Small intestine (tissue), 7 donors: Measurements from ENCODE around the gene MAP2. TPM values are rescaled to one million over a fixed set of nuclear protein-coding genes. Genes with fewer than 3 reads are reported as not detected.

Experiments
- DNase-seq, 2 donors: peaks; one replicate each; pipeline versions ENCODE4 v3.0.0 to v3.0.0-alpha.2; 2013
- FAIRE-seq: peaks from 2 replicates; lab custom pipeline; 2012; peaks lifted over from hg19 to GRCh38; lab: Jason Lieb, UNC
- H3K27ac ChIP-seq, 3 donors: one replicate each; pipeline ENCODE4 v1.5.1; 2013; ENCODE audit warnings: low read length in 2 of 3, mild to moderate bottlenecking in 2 of 3, control low read depth in 1 of 3, inconsistent platforms in 1 of 3, low read depth in 1 of 3, moderate library complexity in 1 of 3
- H3K27me3 ChIP-seq, 3 donors: one replicate each; pipeline ENCODE4 v1.6.1; 2013; ENCODE audit warnings: low read length in 3 of 3, inconsistent platforms in 1 of 3; ENCODE audit not compliant: control insufficient read depth in 3 of 3, insufficient read depth in 3 of 3
- H3K36me3 ChIP-seq, 3 donors: one replicate each; pipeline ENCODE4 v1.6.1; 2013; ENCODE audit warnings: low read length in 3 of 3, inconsistent platforms in 1 of 3, low read depth in 1 of 3, mild to moderate bottlenecking in 1 of 3, moderate library complexity in 1 of 3; ENCODE audit not compliant: control insufficient read depth in 3 of 3, insufficient read depth in 2 of 3
- H3K4me1 ChIP-seq, 3 donors: one replicate each; pipeline ENCODE4 v1.6.1; 2013; ENCODE audit warnings: low read length in 2 of 3, inconsistent platforms in 1 of 3, low read depth in 1 of 3, mild to moderate bottlenecking in 1 of 3, moderate library complexity in 1 of 3; ENCODE audit not compliant: control insufficient read depth in 3 of 3, insufficient read depth in 2 of 3
- H3K4me3 ChIP-seq, 3 donors: one replicate each; pipeline ENCODE4 v1.5.1; 2013; ENCODE audit warnings: low read length in 3 of 3, control low read depth in 1 of 3, inconsistent platforms in 1 of 3, low read depth in 1 of 3, mild to moderate bottlenecking in 1 of 3, moderate library complexity in 1 of 3
- H3K9me3 ChIP-seq, 2 donors: one replicate each; pipeline ENCODE4 v1.6.1; 2013; ENCODE audit warnings: low read depth in 1 of 2, low read length in 1 of 2; ENCODE audit not compliant: control insufficient read depth in 2 of 2, insufficient read depth in 1 of 2
- WGBS, 3 donors: extraction: QIAGEN DNeasy Blood & Tissue Kit; methylation state at CpG; one replicate each; pipeline ENCODE4 v1.1.7; 2013; 5-methylcytosine and 5-hydroxymethylcytosine counted together
- polyA plus RNA-seq, 4 donors: library from polyadenylated mRNA; stranded (reverse) in 3 of 4; unstranded in 1 of 4; fragments of 200-250 nt in 3 of 4; fragments of 120-200 nt in 1 of 4; gene quantifications; one replicate each; pipeline versions ENCODE4 v1.2.1 to v1.2.3, GENCODE V29; 2013
- donor health status: healthy with polysubstance abuse.
- donor health status: control.
- donor health status: control.
- donor health status: Bipolar disorder and iron deficiency.
- donor health status: healthy.

MAP2 gene
- polyA plus RNA-seq, 4 donors: 0.22 to 3.2 (median 1.6) TPM

DNA sequence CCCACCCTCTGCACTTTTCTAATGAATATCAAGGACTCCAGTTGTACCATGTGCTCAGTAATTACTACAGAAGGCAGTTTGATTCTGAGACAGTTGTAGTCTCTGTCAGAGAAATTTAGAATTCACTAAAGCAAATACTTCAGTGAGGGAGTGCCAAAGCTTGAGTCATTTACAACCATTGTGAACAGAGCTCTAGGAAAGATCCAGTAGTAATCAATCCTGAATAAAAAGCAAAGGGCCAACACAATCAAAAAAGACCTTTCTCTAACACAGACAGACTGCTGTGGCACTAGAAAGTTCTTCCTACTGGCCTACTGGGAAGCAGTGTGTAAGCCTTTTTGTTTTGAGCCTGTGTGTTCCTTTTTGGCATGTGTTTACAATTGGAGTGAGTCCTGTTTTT is 212.2 kb downstream of the MAP2 start:
- no peak overlapping the region for H3K4me3 ChIP-seq
- H3K27me3 ChIP-seq: no peaks in the 10 kb centered on the region
- H3K36me3 ChIP-seq: no peaks in the 10 kb centered on the region
- no peaks in the 10 kb centered on the region for H3K9me3 ChIP-seq
- DNase-seq (no peak), FAIRE-seq (no peak)
- no peaks in the 10 kb centered on the region for H3K4me1 ChIP-seq
- no peak overlapping the region for H3K27ac ChIP-seq

DNA sequence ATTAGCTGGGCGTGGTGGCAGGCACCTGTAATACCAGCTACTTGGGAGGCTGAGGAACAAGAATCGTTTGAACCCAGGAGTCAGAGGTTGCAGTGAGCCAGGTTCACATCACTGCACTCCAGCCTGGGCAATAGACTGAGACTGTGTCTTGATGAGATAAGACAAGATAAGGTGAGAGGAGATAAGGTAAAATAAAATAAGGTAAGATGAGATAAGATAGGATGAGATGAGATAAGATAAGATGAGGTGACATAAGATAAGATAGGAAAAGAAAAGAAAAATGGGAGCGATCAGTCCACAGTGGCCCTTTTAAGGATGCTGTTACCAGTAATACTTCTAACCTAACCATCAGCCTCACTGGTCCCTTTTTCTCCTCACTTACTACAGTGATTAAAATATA is 213.4 kb downstream of the MAP2 start:
- H3K4me1 ChIP-seq: no peaks in the 10 kb centered on the region
- DNase-seq: no peak
- no peak overlapping the region for H3K4me3 ChIP-seq
- FAIRE-seq: no peak
- no peaks in the 10 kb centered on the region for H3K9me3 ChIP-seq
- H3K27ac ChIP-seq: no peak overlapping the region
- WGBS, 3 donors: 47 to 78% (median 52%) methylated on average over 3 of the region's 3 CpGs
- no peaks in the 10 kb centered on the region for H3K27me3 ChIP-seq
- H3K36me3 ChIP-seq: no peaks in the 10 kb centered on the region

DNA sequence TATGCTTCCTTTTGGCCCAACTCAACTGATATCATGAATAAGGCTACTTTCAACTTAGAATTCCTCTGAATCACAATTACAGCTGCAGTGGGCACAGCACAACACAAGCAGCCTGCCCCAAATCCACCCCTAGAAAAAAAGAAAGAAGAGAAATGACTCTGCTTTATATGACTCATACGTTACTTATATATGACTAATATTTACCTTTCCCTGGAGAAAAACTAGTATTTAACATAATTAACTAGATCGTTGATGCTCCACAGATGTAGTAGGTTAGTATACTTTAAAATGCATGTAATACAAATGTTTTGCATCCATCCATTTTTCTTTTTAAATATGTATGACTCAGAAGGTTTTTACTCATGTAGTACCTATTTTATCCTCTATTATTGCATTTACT is 214.5 kb downstream of the MAP2 start:
- no peak for DNase-seq
- H3K27me3 ChIP-seq: no peaks in the 10 kb centered on the region
- H3K4me3 ChIP-seq: no peak overlapping the region
- no peaks in the 10 kb centered on the region for H3K9me3 ChIP-seq
- no peak overlapping the region for H3K27ac ChIP-seq
- no peaks in the 10 kb centered on the region for H3K4me1 ChIP-seq
- FAIRE-seq: no peak
- WGBS, 3 donors: 50 to 62% (median 60%) methylated on average over 2 of the region's 2 CpGs
- H3K36me3 ChIP-seq: no peaks in the 10 kb centered on the region

DNA sequence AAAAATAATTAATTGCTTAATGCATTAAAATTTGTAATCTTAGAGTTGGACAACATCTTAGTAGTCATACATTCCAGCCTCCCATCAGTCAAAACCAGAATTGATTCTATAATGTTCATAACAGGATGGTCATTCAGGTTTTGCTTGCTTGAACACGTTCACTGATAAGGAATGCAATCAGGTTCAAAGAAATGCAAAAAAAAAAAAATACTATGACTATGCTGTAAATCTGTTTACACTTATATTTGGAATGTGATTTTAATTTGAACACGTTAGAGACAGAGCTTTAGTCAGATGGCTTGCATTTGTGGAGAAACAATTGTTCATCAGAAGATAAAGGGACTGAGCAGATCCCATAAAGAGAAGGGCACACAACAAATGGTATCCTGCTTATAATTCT is 216.5 kb downstream of the MAP2 start:
- H3K27me3 ChIP-seq: no peaks in the 10 kb centered on the region
- no peak overlapping the region for H3K4me3 ChIP-seq
- no peak for FAIRE-seq
- H3K27ac ChIP-seq: no peak overlapping the region
- H3K36me3 ChIP-seq: no peaks in the 10 kb centered on the region
- DNase-seq: no peak
- no peaks in the 10 kb centered on the region for H3K9me3 ChIP-seq
- 22 to 52% (median 24%) methylated on average over 2 of the region's 2 CpGs for WGBS, 3 donors
- H3K4me1 ChIP-seq: no peaks in the 10 kb centered on the region

DNA sequence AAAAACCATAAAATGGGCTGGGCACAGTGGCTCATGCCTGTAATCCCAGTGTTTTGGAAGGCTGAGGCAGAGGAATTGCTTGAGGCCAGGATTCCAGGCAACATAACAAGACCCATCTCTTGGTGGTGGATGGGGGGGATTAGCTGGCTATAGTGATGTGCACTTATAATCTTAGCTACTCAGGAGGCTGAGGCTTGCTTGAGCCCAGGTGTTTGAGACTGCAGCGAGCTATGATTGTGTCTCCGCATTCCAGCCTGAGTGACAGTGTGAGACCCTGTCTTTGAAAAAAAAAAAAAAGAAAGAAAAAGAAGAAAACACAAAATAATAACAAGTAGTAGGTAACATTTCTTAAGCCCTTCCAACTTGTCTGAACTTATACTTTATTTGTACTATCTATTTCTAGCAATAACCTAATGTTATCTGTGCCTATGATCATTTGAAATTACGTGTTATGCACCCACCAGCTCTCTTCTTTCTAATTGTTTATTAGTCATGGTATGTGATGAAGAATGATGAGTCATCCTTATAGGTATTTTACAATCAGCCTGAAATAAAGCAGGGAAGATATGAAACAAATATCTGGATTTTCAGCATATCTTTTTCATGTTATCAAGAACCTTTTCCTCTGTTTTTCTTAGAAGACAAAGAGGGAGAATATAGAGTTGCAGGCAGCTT is 218.4 kb downstream of the MAP2 start:
- WGBS, 3 donors: 59 to 77% (median 67%) methylated on average over 3 of the region's 3 CpGs
- Histone ChIP-seq H3K4me3 (no peak overlapping the region), H3K36me3 (no peaks in the 10 kb centered on the region), H3K9me3 (no peaks in the 10 kb centered on the region), H3K4me1 (no peaks in the 10 kb centered on the region), H3K27me3 (no peaks in the 10 kb centered on the region), H3K27ac (no peak overlapping the region)
- DNase-seq: no peak
- FAIRE-seq: no peak

DNA sequence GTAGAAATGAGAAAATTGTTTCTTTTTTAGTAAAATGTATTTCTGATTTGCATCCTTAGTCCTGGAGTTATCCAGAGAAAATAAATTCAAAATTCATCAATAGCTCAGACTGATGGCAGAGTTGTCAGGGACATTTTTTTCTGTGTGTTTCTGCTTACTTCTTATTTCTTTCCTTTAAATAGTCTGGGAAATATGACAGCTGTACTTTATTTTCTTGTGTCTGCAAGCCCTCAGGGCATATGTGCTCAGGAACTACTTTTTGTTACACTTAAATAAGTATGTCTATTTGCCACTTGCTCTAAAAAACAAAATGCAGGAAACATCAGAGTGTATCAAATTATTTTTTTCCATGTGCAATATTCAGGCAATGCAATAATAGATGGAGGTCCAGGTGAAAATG is 221.0 kb downstream of the MAP2 start:
- Histone ChIP-seq H3K4me3 (no peak overlapping the region), H3K27ac (no peak overlapping the region), H3K27me3 (no peaks in the 10 kb centered on the region), H3K9me3 (no peaks in the 10 kb centered on the region), H3K36me3 (no peaks in the 10 kb centered on the region), H3K4me1 (no peaks in the 10 kb centered on the region)
- no peak for FAIRE-seq
- no peak for DNase-seq

DNA sequence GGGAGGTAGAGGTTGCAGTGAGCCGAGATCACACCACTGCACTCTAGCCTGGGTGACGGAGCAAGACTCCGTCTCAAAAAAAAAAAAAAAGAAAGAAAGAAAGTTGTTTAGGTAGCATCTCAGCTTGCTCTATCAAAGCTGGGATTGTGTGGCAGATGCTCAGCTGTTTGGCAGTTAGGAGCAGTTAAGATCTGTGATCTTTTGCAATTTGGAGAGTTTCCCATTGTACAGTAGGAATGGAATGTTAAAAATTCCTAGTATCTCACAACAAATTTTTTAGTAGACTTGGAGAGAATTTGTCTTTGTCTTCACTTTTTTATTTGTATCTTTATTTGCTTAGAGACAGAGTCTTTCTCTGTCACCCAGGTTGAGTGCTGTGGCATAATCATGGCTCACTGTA is 224.9 kb downstream of the MAP2 start:
- FAIRE-seq: no peak
- 71 to 93% (median 83%) methylated on average over 3 of the region's 3 CpGs for WGBS, 3 donors

DNA sequence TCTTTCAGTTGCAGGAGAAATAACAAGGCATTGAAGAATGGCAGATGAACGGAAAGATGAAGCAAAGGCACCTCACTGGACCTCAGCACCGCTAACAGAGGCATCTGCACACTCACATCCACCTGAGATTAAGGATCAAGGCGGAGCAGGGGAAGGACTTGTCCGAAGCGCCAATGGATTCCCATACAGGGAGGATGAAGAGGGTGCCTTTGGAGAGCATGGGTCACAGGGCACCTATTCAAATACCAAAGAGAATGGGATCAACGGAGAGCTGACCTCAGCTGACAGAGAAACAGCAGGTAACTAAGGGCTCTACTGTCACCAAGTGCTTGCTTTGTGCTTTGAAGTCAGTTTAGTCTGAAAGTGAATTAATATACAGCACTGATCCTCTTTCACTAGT is 229.3 kb downstream of the MAP2 start:
- Histone ChIP-seq H3K9me3 (no peaks in the 10 kb centered on the region), H3K27ac (no peak overlapping the region), H3K36me3 (no peaks in the 10 kb centered on the region), H3K27me3 (no peaks in the 10 kb centered on the region), H3K4me1 (no peaks in the 10 kb centered on the region), H3K4me3 (no peak overlapping the region)
- 66 to 78% (median 78%) methylated on average over 6 of the region's 6 CpGs for WGBS, 3 donors
- DNase-seq (no peak), FAIRE-seq (no peak)

More for the DNA sequence above, 224.9 kb downstream of the MAP2 start:
- Histone ChIP-seq H3K27me3 (no peaks in the 10 kb centered on the region), H3K36me3 (no peaks in the 10 kb centered on the region), H3K27ac (no peak overlapping the region), H3K9me3 (no peaks in the 10 kb centered on the region), H3K4me1 (no peaks in the 10 kb centered on the region), H3K4me3 (no peak overlapping the region)
- DNase-seq: no peak

DNA sequence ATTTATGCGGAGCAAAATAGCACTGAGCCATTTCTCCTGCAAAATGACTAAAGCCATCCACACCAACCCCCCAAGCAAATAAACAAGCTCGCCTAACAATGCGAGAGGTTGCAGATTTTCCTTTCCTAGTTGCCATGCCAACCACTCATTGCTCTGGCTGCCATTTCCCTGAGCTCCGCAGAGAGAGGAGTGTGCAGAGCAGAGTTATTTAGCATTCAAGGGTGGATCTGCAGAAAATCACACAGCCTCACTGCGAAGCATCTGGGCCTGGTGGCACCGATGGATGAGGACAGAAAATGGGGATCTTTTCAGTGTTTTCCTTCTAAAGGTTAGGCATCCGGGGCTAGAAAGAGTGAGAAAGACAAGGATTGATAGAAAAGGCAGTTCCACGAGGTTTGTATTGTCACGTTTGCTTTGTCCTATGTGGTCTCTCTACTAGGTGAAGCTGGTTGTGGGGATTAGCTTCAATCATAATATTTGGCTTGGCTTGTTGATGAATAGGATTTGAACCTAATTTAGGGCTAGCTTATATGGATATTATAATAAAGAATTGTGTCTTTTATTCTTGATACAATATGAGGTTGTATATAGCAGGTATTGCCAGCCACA is 237.5 kb downstream of the MAP2 start:
- Histone ChIP-seq H3K4me3 (no peak overlapping the region), H3K27me3 (no peaks in the 10 kb centered on the region), H3K9me3 (no peaks in the 10 kb centered on the region), H3K27ac (no peak overlapping the region), H3K36me3 (no peaks in the 10 kb centered on the region), H3K4me1 (no peaks in the 10 kb centered on the region)
- DNase-seq (no peak), FAIRE-seq (no peak)
- 51 to 70% (median 58%) methylated on average over 9 of the region's 9 CpGs for WGBS, 3 donors
